Measurements from ENCODE around the gene EMP3. TPM values are rescaled to one million over a fixed set of nuclear protein-coding genes. Genes with fewer than 3 reads are reported as not detected.
"Not testable (repeated sequence)": the region's sequence is repeated elsewhere in the genome, so short reads cannot be mapped to it uniquely, and the experiment has no call there.

Gene EMP3
- total RNA-seq, 3 donors from 2014 or later (not counting 1 experiment from before 2014, with no cell fraction given), result 284 to 342 (median 334) TPM

DNA sequence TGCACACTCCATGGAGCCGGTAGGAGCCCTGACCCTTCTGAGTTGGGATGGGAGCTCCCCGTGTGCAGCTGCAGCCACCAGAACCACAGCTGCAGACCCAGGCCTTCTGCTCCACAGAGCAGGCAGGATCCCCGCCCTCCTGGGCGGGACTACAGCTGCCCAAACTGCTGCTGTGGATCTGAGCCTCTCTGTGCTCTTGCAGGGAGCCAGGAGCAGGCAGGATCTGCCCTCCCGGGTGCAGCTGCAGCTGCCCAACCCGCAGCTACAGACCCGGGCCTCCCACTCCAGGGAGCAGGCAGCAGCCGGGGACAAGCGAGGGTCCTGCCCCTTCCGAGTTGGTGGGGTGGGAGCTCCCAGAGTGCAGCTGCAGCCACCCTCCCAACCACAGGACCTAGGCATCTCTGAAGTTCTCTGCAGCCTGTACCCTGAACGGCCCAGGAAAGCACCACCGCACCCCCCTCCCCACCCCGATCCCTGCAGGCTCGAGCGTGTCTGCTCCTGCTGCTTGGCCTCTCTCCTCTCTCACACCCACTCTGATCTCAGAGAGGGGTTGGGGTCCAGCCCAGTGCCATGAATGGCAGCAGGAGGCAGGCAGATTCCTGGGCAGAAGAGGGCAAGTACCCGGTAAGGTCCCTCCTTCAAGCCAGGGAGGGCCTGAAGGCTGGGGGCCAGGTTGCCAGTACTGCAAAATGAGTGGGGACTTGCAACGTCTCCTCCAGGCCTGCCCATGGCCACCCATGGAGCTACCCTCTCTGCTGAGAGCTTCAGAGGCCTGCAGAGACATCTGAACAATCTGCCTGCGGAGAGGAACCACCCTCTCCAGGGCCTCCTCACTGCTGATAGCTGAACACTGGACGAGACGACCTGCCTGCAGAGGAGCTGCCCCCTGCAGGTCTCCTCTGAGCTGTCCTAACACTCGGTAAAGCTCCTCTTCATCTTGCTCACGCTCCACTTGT lies 16.4 kb upstream of the EMP3 start:
- Histone ChIP-seq H3K27me3 (ENCODE audit: control insufficient read depth, insufficient read depth, low read length) (no peaks in the 10 kb centered on the region), H3K27ac (ENCODE audit: low read length) (no peak overlapping the region), H3K4me3 (ENCODE audit: low read length) (no peak overlapping the region), H3K9me3 (ENCODE audit: control insufficient read depth, insufficient read depth, low read length) (no peaks in the 10 kb centered on the region), H3K4me1 (ENCODE audit: control insufficient read depth, insufficient read depth, low read length) (no peaks in the 10 kb centered on the region), H3K36me3 (ENCODE audit: control insufficient read depth, insufficient read depth, low read length) (no peaks in the 10 kb centered on the region)
- Mint-ChIP-seq H3K27me3 (ENCODE audit: low read depth in 2 of 2) (no peaks in the 10 kb centered on the region), H3K4me3 (no peak overlapping the region), H3K27ac (no peak overlapping the region), H3K36me3 (no peaks in the 10 kb centered on the region), H3K9me3 (no peaks in the 10 kb centered on the region), H3K4me1 (no peaks in the 10 kb centered on the region)
- ATAC-seq (no peak), DNase-seq (no peak)
- intact Hi-C loops (cut with micrococcal nuclease), result no loop called here
- TF ChIP-seq, protein P1, sequence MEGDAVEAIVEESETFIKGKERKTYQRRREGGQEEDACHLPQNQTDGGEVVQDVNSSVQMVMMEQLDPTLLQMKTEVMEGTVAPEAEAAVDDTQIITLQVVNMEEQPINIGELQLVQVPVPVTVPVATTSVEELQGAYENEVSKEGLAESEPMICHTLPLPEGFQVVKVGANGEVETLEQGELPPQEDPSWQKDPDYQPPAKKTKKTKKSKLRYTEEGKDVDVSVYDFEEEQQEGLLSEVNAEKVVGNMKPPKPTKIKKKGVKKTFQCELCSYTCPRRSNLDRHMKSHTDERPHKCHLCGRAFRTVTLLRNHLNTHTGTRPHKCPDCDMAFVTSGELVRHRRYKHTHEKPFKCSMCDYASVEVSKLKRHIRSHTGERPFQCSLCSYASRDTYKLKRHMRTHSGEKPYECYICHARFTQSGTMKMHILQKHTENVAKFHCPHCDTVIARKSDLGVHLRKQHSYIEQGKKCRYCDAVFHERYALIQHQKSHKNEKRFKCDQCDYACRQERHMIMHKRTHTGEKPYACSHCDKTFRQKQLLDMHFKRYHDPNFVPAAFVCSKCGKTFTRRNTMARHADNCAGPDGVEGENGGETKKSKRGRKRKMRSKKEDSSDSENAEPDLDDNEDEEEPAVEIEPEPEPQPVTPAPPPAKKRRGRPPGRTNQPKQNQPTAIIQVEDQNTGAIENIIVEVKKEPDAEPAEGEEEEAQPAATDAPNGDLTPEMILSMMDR (IDR thresholded peaks at IDR 0.05), result no peak
- 69% methylated on average over 22 of the region's 22 CpGs for WGBS (ENCODE audit: insufficient coverage)

DNA sequence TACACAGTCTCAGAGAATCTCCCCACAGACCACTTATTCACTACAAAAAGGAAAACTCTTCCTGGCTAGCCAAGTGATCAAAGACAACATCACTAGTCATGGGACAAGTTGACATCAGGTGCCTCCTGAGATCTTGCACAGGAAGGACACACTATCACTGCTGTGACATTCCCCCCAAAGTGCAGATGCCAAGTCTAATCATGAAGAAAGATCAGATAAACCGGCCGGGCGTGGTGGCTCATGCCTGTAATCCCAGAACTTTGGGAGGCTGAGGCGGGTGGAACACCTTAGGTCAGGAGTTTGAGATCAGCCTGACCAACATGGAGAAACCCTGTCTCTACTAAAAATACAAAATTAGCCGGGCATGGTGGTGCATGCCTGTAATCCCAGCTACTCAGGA lies 15.6 kb upstream of the EMP3 start:
- H3K9me3 Mint-ChIP-seq; H3K27me3 ChIP-seq (ENCODE audit: control insufficient read depth, insufficient read depth, low read length); DNase-seq; H3K36me3 Mint-ChIP-seq; H3K4me3 Mint-ChIP-seq; H3K27ac Mint-ChIP-seq; H3K27ac ChIP-seq (ENCODE audit: low read length); intact Hi-C loops (cut with micrococcal nuclease); ATAC-seq; H3K4me1 ChIP-seq (ENCODE audit: control insufficient read depth, insufficient read depth, low read length); H3K9me3 ChIP-seq (ENCODE audit: control insufficient read depth, insufficient read depth, low read length); H3K36me3 ChIP-seq (ENCODE audit: control insufficient read depth, insufficient read depth, low read length); H3K27me3 Mint-ChIP-seq (ENCODE audit: low read depth in 2 of 2); H3K4me3 ChIP-seq (ENCODE audit: low read length); H3K4me1 Mint-ChIP-seq: not testable (repeated sequence)
- 94% methylated on average over 4 of the region's 5 CpGs for WGBS (ENCODE audit: insufficient coverage)

DNA sequence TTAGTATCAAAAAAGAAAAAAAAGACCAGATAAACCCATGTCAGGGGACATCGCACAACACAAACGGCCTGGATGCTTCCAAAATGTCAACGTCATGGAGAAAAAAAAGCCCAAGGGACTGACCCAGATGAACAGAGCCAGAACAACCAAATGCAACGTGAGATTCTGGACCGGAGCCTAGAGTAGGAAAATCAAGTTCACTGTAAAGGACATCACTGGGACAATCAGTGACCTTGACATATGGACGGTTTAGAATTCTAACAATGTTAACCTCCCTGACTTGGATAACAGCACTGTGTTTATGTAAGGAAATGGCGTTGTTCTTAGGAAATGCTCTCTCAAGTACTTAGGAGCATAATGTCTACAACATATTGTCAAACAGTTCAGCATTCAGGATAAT lies 15.1 kb upstream of the EMP3 start:
- Mint-ChIP-seq H3K4me3 (no peak overlapping the region), H3K27me3 (ENCODE audit: low read depth in 2 of 2) (no peaks in the 10 kb centered on the region), H3K9me3 (no peaks in the 10 kb centered on the region), H3K27ac (no peak overlapping the region), H3K36me3 (no peaks in the 10 kb centered on the region), H3K4me1 (no peaks in the 10 kb centered on the region)
- no peak for ATAC-seq
- no peak for DNase-seq
- intact Hi-C loops (cut with micrococcal nuclease), result no loop called here
- Histone ChIP-seq H3K36me3 (ENCODE audit: control insufficient read depth, insufficient read depth, low read length) (no peaks in the 10 kb centered on the region), H3K4me1 (ENCODE audit: control insufficient read depth, insufficient read depth, low read length) (no peaks in the 10 kb centered on the region), H3K9me3 (ENCODE audit: control insufficient read depth, insufficient read depth, low read length) (no peaks in the 10 kb centered on the region), H3K27me3 (ENCODE audit: control insufficient read depth, insufficient read depth, low read length) (no peaks in the 10 kb centered on the region), H3K27ac (ENCODE audit: low read length) (no peak overlapping the region), H3K4me3 (ENCODE audit: low read length) (no peak overlapping the region)
- TF ChIP-seq, protein P1 (IDR thresholded peaks at IDR 0.05), result no peak
- 94% methylated on average over 6 of the region's 7 CpGs for WGBS (ENCODE audit: insufficient coverage)

DNA sequence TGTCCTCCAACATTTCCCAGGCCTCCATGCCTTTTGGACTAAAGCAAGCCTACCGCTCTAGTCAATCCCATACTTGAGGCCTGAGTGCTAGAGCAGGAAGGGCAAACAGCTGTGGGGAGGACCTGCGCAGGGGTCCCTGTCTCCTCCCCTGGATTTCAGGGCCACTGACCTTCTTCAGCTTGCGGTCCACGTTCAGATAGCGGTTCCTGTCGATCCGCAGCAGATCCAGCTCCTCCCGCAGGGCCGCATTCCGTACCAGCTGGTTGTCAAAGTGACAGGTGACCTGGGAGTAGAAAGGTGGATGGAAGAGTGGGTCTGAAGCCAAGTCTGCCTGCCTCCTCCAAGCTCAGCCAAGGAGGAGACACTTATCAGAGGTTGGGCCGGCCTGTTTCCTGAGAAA lies 14.0 kb upstream of the EMP3 start:
- no peaks in the 10 kb centered on the region for H3K36me3 Mint-ChIP-seq
- no peaks in the 10 kb centered on the region for H3K4me1 ChIP-seq (ENCODE audit: control insufficient read depth, insufficient read depth, low read length)
- H3K4me3 Mint-ChIP-seq, result no peak overlapping the region
- ATAC-seq (no peak), DNase-seq (no peak)
- H3K27me3 ChIP-seq (ENCODE audit: control insufficient read depth, insufficient read depth, low read length), result no peaks in the 10 kb centered on the region
- H3K36me3 ChIP-seq (ENCODE audit: control insufficient read depth, insufficient read depth, low read length), result no peaks in the 10 kb centered on the region
- H3K4me1 Mint-ChIP-seq, result no peaks in the 10 kb centered on the region
- TF ChIP-seq, protein P1 (IDR thresholded peaks at IDR 0.05), result no peak
- intact Hi-C loops (cut with micrococcal nuclease), result no loop called here
- H3K27me3 Mint-ChIP-seq (ENCODE audit: low read depth in 2 of 2), result no peaks in the 10 kb centered on the region
- no peaks in the 10 kb centered on the region for H3K9me3 Mint-ChIP-seq
- H3K4me3 ChIP-seq (ENCODE audit: low read length), result no peak overlapping the region
- no peak overlapping the region for H3K27ac Mint-ChIP-seq
- H3K27ac ChIP-seq (ENCODE audit: low read length), result no peak overlapping the region
- no peaks in the 10 kb centered on the region for H3K9me3 ChIP-seq (ENCODE audit: control insufficient read depth, insufficient read depth, low read length)
- WGBS (ENCODE audit: insufficient coverage), result 91% methylated on average over 11 of the region's 11 CpGs
